ENCODE results near the gene ADAMTS12. TPM values are rescaled to one million over a fixed set of nuclear protein-coding genes. Genes with fewer than 3 reads are reported as not detected.

ADAMTS12 gene
- polyA plus RNA-seq, 1 experiment, result 46.8 TPM

DNA sequence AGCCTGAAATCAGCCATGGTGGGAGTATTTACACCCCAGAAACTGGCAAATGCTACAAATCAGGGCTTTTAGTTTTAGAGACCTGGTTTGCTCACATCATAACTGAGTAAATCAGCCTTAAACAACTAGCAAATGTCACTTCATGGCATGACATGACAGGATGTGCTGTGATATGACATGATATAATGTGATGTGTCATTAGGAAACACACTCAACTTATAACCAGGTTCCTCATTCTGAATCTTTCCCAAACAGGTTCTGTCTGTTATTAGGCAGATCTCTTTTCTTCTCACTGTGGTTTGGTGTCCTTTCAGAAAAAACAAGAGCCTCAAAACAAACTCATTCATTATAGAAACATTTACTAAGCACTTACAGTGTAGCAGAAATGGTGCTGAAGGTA, 90.5 kb downstream of the ADAMTS12 start:
- no peaks in the 10 kb centered on the region for H3K27me3 ChIP-seq (ENCODE audit: control insufficient read depth, insufficient read depth, low read length)
- POLR2A ChIA-PET, result no interaction called here
- DNase-seq (ENCODE audit: low read depth, low spot score), result no peak
- no peaks in the 10 kb centered on the region for H3K9me3 ChIP-seq (ENCODE audit: control insufficient read depth, insufficient read depth, low read length)
- TF ChIP-seq, protein P1, sequence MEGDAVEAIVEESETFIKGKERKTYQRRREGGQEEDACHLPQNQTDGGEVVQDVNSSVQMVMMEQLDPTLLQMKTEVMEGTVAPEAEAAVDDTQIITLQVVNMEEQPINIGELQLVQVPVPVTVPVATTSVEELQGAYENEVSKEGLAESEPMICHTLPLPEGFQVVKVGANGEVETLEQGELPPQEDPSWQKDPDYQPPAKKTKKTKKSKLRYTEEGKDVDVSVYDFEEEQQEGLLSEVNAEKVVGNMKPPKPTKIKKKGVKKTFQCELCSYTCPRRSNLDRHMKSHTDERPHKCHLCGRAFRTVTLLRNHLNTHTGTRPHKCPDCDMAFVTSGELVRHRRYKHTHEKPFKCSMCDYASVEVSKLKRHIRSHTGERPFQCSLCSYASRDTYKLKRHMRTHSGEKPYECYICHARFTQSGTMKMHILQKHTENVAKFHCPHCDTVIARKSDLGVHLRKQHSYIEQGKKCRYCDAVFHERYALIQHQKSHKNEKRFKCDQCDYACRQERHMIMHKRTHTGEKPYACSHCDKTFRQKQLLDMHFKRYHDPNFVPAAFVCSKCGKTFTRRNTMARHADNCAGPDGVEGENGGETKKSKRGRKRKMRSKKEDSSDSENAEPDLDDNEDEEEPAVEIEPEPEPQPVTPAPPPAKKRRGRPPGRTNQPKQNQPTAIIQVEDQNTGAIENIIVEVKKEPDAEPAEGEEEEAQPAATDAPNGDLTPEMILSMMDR (IDR thresholded peaks at IDR 0.05; ENCODE audit: low read depth, low read length), result no peak
- CTCF ChIA-PET, result no interaction called here
- no peak overlapping the region for H3K4me3 ChIP-seq (ENCODE audit: low read depth, low read length)
- no peak overlapping the region for H3K27ac ChIP-seq (ENCODE audit: low read depth, low read length)

DNA sequence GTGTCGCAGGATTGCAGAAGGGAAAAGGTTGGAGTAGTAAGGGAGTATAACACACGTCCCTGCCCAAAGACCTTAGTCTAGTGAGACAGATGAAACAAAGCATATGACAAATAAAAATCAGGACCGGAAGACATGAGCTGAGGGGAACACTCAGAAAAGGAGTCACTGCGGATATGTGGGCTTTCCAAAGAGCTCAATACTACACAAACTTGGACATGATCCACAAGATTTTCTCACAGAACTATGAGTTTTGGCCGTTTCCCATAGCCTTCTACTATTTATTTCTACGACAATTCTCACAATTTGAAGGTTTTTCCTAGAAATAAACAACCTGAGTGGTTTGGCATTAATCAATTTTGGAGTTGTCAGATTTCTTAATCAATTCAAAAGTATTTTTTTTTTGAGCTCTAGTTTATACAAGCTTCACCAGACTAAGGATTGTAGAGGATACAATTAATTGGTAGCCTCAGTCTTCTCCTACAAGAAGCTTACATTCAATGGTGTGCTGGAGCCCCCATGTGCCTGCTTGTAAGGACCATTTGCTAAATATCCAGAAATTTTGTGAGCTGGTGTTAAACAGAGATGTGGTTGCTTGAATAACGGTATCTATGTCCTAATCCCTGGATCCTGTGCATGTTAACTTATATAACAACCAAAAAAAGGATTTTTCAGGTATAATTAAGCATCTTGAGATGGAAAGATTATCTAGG, 91.4 kb downstream of the ADAMTS12 start:
- POLR2A ChIA-PET, result no interaction called here
- Histone ChIP-seq H3K4me3 (ENCODE audit: low read depth, low read length) (no peak overlapping the region), H3K9me3 (ENCODE audit: control insufficient read depth, insufficient read depth, low read length) (no peaks in the 10 kb centered on the region), H3K27me3 (ENCODE audit: control insufficient read depth, insufficient read depth, low read length) (no peaks in the 10 kb centered on the region), H3K27ac (ENCODE audit: low read depth, low read length) (no peak overlapping the region)
- CTCF ChIA-PET, result no interaction called here
- DNase-seq (ENCODE audit: low read depth, low spot score), result no peak
- TF ChIP-seq, protein P1 (IDR thresholded peaks at IDR 0.05; ENCODE audit: low read depth, low read length), result no peak

DNA sequence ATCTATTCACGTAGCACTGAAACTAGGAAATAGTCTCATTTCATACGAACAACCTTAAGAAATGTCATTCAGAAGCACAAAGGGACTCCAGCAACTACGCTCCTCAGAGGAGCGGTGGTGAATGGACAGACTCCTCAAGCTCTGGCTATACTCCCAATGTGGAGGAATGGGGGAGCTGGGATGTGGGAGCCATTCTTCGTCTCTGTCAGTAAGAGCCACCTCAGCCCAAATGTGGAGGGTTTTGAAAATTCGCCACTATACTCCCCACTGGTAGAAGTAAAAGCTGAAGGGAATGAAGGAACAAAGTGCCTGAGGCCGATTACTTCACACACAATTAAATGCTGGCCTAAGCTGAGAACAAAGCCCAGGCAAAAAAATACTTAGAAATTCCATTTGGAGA, 96.3 kb downstream of the ADAMTS12 start:
- TF ChIP-seq, protein P1 (IDR thresholded peaks at IDR 0.05; ENCODE audit: low read depth, low read length), result no peak
- no peak overlapping the region for H3K27ac ChIP-seq (ENCODE audit: low read depth, low read length)
- DNase-seq (ENCODE audit: low read depth, low spot score), result no peak
- POLR2A ChIA-PET, result no interaction called here
- H3K4me3 ChIP-seq (ENCODE audit: low read depth, low read length), result no peak overlapping the region
- H3K27me3 ChIP-seq (ENCODE audit: control insufficient read depth, insufficient read depth, low read length), result no peaks in the 10 kb centered on the region
- 0 out of 2 replicates have a peak, but pooled peaks cover 3% of the 10 kb centered on the region for H3K9me3 ChIP-seq (ENCODE audit: control insufficient read depth, insufficient read depth, low read length)
- CTCF ChIA-PET, result no interaction called here

DNA sequence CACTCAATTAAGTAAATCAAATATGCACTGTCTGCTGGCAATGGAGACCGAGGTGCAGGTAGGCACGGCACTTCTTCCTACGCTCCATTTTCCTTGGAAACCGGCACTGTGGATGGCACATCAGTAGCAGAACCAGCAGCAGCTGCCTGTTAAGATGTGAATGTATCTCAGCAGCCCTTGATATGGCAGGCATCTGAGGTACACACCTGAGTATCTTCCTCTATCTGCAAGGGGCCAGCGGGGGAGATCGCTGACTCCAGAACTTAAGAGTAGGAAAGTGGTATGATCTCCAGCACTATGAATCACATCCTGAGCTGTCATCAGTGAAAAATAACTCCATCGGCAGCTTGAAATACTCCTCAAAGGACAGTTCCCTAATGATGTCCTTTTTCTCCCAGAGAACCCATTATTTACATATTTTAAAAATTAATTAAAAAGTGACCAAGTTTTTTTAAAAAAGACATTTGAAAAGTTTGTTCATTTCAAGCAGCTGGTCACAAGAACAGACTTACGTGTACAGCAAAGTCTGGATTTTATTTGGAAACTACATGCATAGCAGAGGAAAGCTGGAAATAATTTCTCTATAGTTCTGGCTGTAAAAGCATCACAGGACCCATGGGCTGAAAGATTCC, 97.1 kb downstream of the ADAMTS12 start:
- TF ChIP-seq, protein P1 (IDR thresholded peaks at IDR 0.05; ENCODE audit: low read depth, low read length), result no peak
- CTCF ChIA-PET, result no interaction called here
- POLR2A ChIA-PET, result no interaction called here
- Histone ChIP-seq H3K27me3 (ENCODE audit: control insufficient read depth, insufficient read depth, low read length) (no peaks in the 10 kb centered on the region), H3K27ac (ENCODE audit: low read depth, low read length) (no peak overlapping the region), H3K4me3 (ENCODE audit: low read depth, low read length) (no peak overlapping the region), H3K9me3 (ENCODE audit: control insufficient read depth, insufficient read depth, low read length) (0 out of 2 replicates have a peak, but pooled peaks cover 3% of the 10 kb centered on the region)
- DNase-seq (ENCODE audit: low read depth, low spot score), result no peak

DNA sequence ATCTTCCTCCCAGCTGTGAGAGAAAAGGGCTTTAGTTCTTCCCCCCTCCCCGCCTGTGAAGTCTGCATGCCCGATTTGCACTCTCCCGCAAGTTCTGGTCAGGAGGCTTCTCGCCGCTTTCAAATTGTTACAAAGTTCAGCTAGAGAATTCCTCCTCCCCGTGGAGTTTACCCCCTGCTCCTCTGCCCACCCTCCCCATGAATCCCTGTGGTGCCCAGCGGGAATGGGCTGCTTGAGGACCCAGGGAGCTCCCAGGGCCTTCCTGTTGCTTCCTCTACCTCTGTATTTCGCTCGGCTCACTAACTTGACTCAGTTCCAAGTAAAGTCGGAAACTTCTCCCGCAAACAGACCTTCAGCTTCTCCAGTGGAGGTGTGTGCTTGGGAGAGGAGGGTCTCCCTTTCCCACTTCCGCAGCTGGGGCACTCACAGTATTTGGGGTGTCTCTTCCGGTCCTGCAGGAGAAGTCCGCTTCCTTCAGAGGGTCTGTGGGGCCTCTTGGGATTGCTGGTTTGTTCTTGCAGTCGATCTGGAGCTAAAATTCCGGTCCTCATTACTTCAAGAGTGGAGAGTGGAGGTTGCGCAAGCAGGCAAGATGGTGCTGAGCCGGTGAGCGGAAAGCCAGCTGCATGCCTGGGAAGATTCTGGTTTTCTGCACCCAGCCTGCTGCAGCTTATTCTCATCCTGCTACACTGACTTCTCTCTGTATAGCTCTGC, 97.8 kb downstream of the ADAMTS12 start:
- POLR2A ChIA-PET, result no interaction called here
- CTCF ChIA-PET, result no interaction called here

More for the DNA sequence above, 97.8 kb downstream of the ADAMTS12 start:
- no peak for DNase-seq (ENCODE audit: low read depth, low spot score)
- Histone ChIP-seq H3K9me3 (ENCODE audit: control insufficient read depth, insufficient read depth, low read length) (0 out of 2 replicates have a peak, but pooled peaks cover 3% of the 10 kb centered on the region), H3K4me3 (ENCODE audit: low read depth, low read length) (no peak overlapping the region), H3K27ac (ENCODE audit: low read depth, low read length) (no peak overlapping the region), H3K27me3 (ENCODE audit: control insufficient read depth, insufficient read depth, low read length) (no peaks in the 10 kb centered on the region)
- TF ChIP-seq, protein P1 (IDR thresholded peaks at IDR 0.05; ENCODE audit: low read depth, low read length), result no peak
